ENCODE data around the gene HES1. TPM values are rescaled to one million over a fixed set of nuclear protein-coding genes. Genes with fewer than 3 reads are reported as not detected.

Gene HES1
- total RNA-seq, 1 experiment from 2014 or later = 34.6 TPM

DNA sequence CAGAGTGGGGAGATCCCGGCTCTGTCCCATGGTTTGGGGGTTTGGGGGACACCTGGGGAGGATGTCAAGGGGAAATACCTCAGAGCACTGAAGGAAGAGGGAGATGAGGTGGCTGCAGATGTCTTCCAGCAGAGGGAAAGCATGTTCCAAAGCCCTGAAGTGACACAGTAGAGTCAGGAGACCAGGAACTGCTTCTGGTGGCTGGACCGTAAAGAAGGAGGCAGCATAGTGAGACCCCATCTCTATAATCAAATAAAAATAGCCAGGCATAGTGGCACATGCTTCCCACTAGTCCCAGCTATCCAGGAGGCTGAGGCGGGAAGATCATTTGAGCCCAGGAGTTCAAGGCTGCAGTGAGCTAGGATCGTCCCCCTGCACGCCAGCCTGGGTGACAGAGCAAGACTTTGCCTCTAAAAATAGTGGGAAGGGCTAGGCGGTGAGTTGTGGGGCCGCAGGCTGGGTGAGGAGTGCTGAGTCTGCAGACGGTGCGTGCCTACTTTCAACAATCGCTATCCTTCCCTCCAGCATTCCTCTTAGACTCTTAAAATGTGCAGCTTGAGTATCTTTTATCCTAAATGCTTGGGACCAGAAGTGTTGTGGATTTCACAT, 26.2 kb downstream of the HES1 start:
- H3K27me3 Mint-ChIP-seq (ENCODE audit: insufficient read depth, unreplicated experiment) = peaks cover 30% of the 10 kb centered on the region
- no peaks in the 10 kb centered on the region for H3K9me3 Mint-ChIP-seq (ENCODE audit: unreplicated experiment)
- peaks cover 9% of the 10 kb centered on the region for H3K4me1 Mint-ChIP-seq (ENCODE audit: insufficient read depth, unreplicated experiment)
- CTCF ChIA-PET = interaction anchor here (1.7 kb wide), 1 partner anchor 182 kb away, joined by 4 read pairs; no protein-coding TSS in a partner anchor
- H3K4me3 Mint-ChIP-seq (ENCODE audit: unreplicated experiment) = no peak overlapping the region
- no peak overlapping the region for H3K27ac Mint-ChIP-seq (ENCODE audit: low read depth, unreplicated experiment)
- POLR2A ChIA-PET = interaction anchor here (0.5 kb wide), 1 partner anchor 25 kb away, joined by 4 read pairs; no protein-coding TSS in a partner anchor
- no TSS peak for BruUV-seq (replicated peaks)
- TF ChIP-seq, protein P1, sequence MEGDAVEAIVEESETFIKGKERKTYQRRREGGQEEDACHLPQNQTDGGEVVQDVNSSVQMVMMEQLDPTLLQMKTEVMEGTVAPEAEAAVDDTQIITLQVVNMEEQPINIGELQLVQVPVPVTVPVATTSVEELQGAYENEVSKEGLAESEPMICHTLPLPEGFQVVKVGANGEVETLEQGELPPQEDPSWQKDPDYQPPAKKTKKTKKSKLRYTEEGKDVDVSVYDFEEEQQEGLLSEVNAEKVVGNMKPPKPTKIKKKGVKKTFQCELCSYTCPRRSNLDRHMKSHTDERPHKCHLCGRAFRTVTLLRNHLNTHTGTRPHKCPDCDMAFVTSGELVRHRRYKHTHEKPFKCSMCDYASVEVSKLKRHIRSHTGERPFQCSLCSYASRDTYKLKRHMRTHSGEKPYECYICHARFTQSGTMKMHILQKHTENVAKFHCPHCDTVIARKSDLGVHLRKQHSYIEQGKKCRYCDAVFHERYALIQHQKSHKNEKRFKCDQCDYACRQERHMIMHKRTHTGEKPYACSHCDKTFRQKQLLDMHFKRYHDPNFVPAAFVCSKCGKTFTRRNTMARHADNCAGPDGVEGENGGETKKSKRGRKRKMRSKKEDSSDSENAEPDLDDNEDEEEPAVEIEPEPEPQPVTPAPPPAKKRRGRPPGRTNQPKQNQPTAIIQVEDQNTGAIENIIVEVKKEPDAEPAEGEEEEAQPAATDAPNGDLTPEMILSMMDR (IDR thresholded peaks at IDR 0.05; ENCODE audit: unreplicated experiment) = no peak
- intact Hi-C loops (cut with micrococcal nuclease) = no loop called here
- H3K36me3 Mint-ChIP-seq (ENCODE audit: insufficient read depth, unreplicated experiment) = no peaks in the 10 kb centered on the region
- DNase-seq (ENCODE audit: unreplicated experiment) = no peak

DNA sequence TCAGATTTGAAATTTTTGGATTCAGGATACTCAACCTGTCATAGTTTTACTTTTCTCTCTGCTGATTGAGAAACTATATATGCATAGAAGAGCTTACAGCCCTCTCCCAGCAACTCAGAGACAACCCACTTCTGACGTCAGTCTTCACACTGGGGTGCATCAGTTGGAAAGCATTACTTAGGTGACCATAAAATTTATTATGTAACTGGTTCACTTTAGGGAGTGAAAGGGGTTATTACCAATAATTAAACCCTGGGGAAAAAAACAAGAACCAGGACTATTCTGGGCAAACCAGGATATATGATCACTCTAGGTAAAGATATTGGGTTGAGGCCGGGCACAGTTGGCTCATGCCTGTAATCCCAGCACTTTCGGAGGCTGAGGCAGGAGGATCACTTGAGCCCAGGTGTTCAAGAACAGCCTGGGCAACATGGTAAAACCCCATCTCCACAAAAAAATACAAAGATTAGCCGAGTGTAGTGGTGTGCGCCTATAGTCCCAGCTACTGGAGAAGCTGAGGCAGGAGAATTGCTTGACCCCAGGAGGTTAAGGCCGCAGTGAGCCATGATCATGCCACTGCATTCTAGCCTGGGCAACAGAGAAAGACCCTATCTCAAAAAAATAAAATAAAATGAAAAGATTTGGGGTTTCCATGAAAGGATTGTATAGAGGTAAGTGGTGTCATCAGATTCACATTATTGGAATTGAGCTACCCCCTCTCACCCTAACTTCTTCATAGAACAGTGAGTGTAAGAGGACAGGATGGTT, 27.1 kb downstream of the HES1 start:
- TF ChIP-seq, protein P1 (IDR thresholded peaks at IDR 0.05; ENCODE audit: unreplicated experiment) = no peak
- Mint-ChIP-seq H3K4me1 (ENCODE audit: insufficient read depth, unreplicated experiment) (peaks cover 9% of the 10 kb centered on the region), H3K4me3 (ENCODE audit: unreplicated experiment) (no peak overlapping the region), H3K9me3 (ENCODE audit: unreplicated experiment) (no peaks in the 10 kb centered on the region), H3K27me3 (ENCODE audit: insufficient read depth, unreplicated experiment) (peaks cover 30% of the 10 kb centered on the region), H3K36me3 (ENCODE audit: insufficient read depth, unreplicated experiment) (no peaks in the 10 kb centered on the region), H3K27ac (ENCODE audit: low read depth, unreplicated experiment) (no peak overlapping the region)
- ChIA-PET CTCF (interaction anchor here (1.7 kb wide), 1 partner anchor 181 kb away, joined by 4 read pairs; no protein-coding TSS in a partner anchor), POLR2A (no interaction called here)
- no TSS peak for BruUV-seq (replicated peaks)
- intact Hi-C loops (cut with micrococcal nuclease) = no loop called here
- DNase-seq (ENCODE audit: unreplicated experiment) = no peak

DNA sequence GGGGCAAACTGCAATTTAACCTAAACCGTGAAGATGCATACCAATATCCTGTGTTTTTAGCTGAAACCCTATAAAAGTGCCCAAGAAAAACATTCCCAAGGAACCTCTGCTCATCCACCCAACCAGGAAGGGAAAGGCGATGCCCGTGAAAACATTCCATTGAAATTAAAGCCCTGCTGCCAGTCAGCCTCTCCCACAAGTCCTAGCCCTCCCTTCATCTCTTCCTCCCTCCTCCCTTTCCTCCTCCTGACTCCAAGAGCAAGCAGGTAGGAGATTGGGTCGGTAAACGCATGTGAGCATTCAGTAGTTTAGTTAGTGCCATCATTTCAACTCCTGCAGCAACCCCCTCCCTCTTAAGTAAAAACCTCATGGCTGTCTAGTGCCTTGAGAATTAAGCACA, 27.7 kb downstream of the HES1 start:
- Mint-ChIP-seq H3K4me1 (ENCODE audit: insufficient read depth, unreplicated experiment) (peaks cover 7% of the 10 kb centered on the region), H3K27me3 (ENCODE audit: insufficient read depth, unreplicated experiment) (peaks cover 30% of the 10 kb centered on the region), H3K4me3 (ENCODE audit: unreplicated experiment) (no peak overlapping the region), H3K36me3 (ENCODE audit: insufficient read depth, unreplicated experiment) (no peaks in the 10 kb centered on the region), H3K27ac (ENCODE audit: low read depth, unreplicated experiment) (no peak overlapping the region), H3K9me3 (ENCODE audit: unreplicated experiment) (no peaks in the 10 kb centered on the region)
- TF ChIP-seq, protein P1 (IDR thresholded peaks at IDR 0.05; ENCODE audit: unreplicated experiment) = no peak
- DNase-seq (ENCODE audit: unreplicated experiment) = no peak
- intact Hi-C loops (cut with micrococcal nuclease) = no loop called here
- ChIA-PET POLR2A (no interaction called here), CTCF (no interaction called here)
- no TSS peak for BruUV-seq (replicated peaks)

DNA sequence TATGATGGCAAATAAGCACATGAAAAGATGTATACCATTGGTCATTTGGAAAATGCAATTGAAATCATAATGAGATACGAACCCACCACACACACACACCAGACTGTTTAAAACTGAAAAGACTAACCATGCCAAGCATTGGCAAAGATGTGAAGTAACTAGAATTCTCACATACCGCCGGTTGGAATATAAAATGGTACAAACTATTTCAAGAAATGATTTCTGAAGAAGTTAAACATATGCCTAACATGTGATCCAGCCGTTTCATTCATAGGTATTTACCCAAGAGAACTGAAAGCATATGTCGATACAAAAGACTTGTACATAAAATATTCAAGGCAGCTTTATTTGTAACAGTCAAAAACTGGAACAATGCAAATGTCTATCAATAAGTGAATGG, 28.9 kb downstream of the HES1 start:
- POLR2A ChIA-PET = no interaction called here
- CTCF ChIA-PET = no interaction called here

More for the DNA sequence above, 28.9 kb downstream of the HES1 start:
- H3K27ac Mint-ChIP-seq (ENCODE audit: low read depth, unreplicated experiment) = no peak overlapping the region
- intact Hi-C loops (cut with micrococcal nuclease) = no loop called here
- no peaks in the 10 kb centered on the region for H3K4me1 Mint-ChIP-seq (ENCODE audit: insufficient read depth, unreplicated experiment)
- no peak for DNase-seq (ENCODE audit: unreplicated experiment)
- TF ChIP-seq, protein P1 (IDR thresholded peaks at IDR 0.05; ENCODE audit: unreplicated experiment) = no peak
- H3K9me3 Mint-ChIP-seq (ENCODE audit: unreplicated experiment) = no peaks in the 10 kb centered on the region
- H3K4me3 Mint-ChIP-seq (ENCODE audit: unreplicated experiment) = no peak overlapping the region
- H3K36me3 Mint-ChIP-seq (ENCODE audit: insufficient read depth, unreplicated experiment) = no peaks in the 10 kb centered on the region
- H3K27me3 Mint-ChIP-seq (ENCODE audit: insufficient read depth, unreplicated experiment) = peaks cover 30% of the 10 kb centered on the region
- BruUV-seq (replicated peaks) = no TSS peak

Data from MCF 10A (cell line).